HuH-7 (cell line): ENCODE measurements around the gene NPFFR1.

Experiments used
- DNase-seq: peaks from one replicate; pipeline ENCODE4 v3.0.0; 2011; ENCODE audit warnings: low spot score

Gene NPFFR1

DNA sequence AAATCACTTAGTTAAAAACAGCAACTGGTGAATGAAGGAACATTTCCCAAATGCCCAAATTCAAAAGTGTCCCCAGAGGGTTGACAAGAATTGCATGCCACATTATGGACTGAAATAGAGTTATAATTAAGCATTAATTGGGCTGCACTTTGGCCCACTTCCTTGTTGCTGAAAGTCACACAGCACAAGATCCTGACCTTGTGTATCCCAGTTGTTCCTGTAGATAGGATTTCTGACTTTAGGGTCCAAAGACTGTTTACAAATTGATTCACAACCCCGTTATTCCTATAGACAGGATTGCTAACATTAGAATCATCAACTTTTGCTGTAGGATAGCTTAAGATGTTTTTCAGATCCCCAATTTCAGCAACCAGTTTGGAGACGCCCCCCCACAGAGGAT, 31.5 kb upstream of the NPFFR1 start:
- DNase-seq: no peak

DNA sequence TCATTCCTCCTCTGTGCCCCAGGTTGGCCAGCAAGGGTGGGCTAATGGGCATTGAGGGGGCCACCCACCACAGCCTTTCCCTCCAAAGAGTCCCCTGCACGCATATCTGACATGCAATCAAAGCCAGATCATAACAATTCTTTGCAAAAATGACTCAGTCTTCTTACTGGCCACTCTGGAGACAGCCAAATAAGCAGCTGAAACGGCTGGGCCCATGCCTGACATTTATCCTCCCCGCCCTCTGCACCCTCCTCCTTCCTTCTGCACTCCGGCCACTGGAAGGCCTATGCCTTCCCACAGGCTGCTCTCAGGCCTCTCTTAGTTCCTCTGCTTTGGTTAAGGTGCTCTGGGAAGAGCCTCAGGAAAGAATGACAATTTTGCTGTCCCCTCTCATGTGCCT, 29.2 kb upstream of the NPFFR1 start:
- no peak for DNase-seq

DNA sequence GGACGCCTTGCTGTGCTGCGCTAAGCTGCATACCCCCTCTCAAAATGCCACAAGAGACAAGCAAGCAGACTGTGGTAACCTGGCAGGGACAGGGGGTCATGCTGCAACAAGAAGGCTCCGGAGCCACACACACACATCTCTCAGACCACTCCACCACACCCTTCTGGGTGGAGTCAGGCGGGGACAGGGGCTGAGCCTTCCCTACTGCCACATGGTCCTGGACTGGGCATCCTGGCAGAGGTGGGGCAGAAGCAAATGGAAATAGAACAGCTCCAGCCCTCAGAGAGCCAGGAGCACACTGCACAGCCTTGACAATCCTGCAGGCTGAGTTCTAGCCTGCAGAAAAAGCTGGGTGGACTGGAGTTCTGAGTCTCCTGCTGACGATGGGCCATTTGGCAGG, 28.4 kb upstream of the NPFFR1 start:
- no peak for DNase-seq

DNA sequence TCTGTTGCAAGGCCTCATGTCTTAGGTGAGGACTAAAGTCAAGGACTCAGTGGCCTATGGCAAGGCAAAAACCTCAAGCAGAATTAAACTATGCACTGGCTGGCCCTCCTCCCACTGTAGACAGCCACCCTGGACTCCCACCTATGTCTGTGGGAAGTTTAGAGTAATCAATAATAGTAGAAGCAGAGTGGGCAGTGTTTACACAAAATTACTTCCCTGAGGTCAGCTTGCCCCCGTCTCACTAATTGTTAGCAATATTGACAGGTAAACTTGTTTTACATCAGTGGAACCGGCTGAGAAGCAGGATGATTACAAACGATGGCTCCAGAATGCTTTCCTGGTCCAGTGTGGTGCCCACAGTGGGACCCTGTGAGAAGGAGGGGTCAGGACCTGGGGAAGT, 27.9 kb upstream of the NPFFR1 start:
- DNase-seq: no peak

DNA sequence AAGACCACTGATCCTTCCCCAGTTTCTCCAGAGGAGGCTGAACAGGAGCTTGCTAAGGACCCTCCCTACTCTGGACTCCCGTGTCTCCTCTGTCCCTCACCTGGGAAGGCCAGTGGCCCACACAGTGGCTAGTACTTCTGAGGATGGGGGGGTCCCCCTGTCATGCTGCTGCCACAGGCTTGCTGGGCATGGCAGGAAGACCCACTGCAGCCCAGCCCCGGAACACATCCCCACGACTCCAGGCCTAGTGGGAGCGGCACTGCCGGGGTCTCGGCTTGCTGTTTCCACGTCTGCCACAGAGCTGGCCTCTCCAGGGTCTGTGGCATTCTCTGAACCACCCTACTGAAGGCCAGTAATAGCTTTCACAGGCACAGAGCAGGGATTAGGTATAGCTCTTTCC, 25.9 kb upstream of the NPFFR1 start:
- DNase-seq: no peak

DNA sequence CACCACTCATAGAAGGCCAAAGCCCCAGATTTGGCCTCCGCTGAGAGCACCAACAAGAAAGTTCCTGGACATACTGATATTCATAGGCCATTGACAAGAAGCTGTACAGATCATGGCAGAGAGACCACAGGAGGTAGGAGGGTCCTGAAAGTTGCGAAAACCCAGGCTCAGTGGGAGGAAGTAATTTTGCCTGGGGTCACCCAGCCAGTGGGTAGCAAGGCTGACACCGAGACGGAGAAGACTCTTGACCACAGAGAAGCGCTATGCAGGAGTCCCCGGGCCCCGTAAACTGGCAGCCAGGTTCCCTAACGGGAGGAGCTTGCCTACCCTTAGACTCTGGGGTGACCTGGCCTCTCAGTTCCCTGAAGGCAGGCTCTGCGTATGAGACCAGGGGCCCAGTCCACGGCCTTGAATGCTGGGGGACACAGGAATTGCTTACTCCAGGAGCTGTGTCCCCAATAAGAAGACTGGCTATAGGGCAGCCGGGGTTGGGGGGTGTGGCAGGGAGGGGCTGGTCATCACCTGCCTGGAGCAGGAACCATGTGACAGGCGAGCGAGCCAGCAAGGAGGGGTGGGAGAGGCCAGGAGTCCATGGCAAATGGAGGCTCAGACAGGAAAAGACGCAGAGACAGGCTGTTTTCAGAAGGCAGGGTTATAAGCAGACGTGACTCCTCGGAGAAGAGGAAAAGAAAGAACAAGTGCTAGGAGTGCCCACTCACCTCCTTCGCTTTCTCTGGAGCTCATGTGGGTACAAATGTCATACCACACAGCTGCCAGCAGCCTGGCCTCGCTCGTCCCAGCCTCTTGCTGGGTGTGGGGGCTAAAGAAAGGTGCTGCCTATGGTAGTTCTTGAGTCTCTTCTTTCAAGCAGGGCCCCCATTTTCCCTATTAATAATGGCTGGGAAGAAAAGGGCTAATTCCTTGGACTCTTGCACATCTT, 24.6 kb upstream of the NPFFR1 start:
- DNase-seq: no peak

DNA sequence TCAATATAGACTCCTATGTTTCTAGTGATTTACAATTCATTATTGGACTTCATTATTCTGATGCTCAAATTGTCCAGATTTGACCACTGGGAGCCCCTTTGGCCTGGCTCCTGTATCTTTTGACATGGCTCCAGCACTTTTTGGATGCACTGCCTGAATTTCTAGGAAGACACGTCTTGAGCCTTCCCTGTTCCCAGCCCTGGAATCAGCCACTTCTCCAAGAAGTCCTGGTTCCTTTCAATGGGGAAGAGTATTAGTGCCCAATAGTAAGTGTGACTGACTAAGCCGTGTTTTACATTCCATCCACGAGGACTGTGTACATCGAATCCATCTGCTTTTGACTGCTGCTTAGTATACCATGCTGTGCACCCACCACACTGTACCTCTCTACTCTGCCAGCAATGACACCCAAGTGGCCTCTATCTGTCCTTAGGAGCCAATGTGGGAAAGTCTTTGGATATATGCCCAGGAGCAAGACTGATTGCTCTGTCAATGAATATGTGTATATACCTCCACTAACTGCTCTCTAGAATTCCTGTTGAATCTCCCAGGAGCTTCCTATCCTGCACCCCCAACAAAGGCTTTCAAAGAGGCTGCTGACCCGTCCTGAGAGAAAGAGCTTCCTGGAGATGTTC, 23.2 kb upstream of the NPFFR1 start:
- DNase-seq: no peak

DNA sequence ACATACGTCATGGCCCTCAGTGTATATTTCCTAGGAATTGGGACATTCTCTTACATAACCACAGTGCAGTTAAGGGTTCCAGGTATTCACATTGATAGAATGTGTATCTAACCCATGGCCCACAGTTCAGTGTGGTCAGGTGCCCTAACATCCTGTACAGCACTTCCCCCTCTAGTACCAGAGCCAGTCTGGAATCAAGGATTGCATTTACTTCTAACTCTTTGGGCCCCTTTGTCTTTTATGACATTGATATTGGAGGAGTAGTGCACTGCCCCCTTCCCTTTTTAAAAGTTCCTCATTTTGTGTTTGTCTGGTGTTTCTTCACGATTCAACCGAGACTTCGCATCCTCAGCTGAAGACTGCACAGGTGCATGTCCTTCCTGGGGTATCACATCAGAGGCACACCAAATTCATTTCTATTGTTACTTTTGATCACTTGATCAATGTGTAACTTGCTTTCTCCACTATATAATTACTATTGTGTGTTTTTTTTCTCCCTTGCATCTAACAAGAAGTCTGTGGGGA, 22.4 kb upstream of the NPFFR1 start:
- no peak for DNase-seq

DNA sequence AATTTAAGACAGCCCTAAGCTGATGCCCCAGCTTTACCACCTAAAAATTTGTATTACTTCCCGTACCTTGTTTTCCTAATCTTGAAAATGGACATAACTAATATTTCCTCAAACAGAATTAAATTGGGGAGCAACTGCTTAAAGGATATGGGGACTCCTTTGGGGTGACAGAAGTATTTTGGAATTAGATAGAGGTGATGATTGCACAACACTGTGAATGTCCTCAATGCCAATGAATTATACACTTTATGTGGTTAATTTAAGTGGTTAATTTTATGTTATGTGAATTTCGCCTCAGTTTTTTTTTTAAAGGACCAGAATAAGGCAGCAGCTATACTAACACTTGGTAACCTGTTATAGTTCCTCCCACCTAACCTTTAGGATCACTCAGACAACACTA, 19.9 kb upstream of the NPFFR1 start:
- DNase-seq: no peak

DNA sequence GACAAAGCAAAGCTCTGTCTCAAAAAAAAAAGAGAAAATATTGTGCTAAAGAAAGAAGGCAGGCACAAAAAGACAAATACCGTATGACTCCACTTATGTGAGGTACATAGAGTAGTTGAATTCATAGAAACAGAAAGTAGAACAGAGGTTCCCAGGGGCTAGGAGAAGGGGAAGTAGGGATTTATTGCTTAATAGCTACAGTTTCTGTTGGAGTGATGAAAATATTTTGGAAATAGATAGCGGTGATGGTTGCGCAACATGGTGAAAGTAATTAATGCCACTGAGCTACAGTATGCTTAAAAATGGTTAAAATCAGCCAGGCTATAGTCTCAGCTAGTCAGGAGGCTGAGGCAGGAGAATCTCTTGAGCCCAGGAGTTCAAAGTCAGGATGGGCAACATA, 18.5 kb upstream of the NPFFR1 start:
- DNase-seq: no peak

DNA sequence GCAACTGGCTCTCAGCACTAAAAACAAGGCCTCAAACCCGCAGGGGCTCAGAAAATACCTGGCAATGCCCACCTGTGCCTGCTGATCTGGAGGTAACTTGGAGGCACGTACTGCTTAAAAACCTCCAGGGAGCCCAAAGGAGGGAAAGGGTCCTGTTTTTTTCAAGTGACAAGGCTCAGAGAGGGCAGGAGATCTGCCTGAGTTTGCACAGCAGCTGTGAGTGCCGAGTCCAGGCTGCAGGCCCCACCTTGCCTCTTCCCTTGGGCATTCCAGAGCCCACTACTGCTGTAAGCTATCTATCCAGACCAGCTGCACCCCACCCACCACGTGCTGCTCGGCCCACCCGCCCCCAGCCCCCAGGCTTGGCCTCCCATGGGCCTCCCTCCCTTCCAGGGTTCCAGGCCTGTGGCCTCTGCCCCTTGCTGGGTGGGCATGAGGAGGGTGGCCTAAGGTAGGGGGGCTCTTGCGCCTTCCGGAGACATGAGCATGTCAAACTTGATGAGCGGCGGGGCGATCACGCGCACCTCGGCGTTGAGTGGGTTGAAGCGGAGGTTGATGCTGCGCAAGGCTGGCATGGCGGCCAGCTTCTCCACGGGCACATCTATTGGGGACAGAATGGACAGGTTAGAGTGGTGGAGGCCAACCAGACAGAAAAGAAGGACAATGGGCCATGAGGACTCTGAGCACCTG, 17.2 kb upstream of the NPFFR1 start:
- DNase-seq: no peak

DNA sequence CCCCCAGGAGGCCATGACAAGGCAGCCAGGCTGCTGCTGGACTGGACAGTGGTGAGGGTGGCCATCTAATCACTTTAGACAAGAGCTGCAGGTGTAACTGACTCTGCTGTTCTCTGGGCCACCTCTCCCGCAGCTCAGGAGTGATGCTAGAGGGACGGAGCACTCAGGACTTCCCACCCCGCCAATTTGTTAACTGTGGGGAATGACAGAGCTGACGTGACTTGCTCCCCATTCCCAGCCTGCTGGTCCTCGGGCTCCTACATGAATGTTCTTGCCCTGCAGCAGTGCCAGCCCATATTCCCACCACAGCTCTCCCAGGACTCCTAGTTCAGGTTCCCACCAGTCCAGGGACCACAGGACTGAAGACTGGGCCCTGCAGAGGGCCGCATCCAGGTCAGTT, 16.7 kb upstream of the NPFFR1 start:
- no peak for DNase-seq

DNA sequence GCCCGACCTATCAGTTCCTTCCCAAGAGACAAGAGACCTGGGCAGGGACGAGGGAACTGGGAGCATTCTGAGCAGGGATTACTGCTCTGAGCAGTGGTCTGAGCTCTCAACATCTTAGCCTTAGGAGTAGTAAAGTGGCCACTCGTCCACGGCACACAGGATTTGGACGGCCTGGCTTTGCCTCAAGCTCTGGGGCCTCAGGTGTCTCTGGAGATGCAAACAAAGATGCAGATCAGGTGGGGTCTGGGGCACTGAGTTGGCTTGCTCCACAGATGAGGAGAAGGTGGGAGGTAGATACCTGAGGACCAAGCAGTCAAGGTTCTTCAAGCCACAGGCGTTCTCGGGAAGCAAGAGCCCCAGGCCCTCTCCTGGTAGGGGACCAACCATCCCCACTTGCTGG, 16.1 kb upstream of the NPFFR1 start:
- no peak for DNase-seq

DNA sequence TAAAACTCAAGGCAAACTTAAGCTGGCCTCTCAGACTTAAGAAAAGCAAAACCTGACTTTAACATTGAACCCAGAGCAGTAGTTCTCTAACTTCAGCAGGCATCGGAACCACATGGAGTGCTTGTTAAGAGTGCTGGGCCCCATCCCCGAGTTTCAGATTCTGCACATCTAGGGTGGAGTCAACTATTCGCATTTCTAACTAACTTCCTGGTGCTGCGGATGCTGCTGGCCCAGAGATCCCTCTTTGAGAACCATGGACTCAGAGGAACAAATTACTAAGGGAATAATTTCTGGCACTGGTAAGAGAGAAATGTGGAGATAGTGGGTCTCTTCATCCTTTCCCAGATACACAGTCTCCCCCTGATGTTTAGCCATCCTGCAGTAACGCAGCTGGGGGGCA, 14.6 kb upstream of the NPFFR1 start:
- DNase-seq: no peak

DNA sequence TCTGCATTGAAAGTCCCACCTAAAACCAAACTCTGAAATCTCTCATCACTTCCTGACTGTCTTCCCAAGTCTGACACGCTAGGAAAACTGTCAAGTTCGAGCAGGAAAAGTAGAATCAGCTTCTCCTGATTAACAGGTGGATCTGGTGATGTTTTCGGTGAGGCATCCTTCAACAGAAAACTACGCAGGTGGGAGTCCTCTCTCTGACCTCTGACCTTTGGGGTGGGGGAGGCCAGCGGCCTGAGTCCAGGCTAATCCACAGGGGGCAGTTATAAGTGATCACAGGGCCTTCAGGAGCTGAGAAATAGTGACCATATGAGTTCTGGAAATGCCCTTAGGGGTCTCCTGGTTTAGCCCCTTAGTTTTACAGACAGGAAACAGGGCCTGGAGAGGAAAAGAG, 13.4 kb upstream of the NPFFR1 start:
- DNase-seq: no peak

DNA sequence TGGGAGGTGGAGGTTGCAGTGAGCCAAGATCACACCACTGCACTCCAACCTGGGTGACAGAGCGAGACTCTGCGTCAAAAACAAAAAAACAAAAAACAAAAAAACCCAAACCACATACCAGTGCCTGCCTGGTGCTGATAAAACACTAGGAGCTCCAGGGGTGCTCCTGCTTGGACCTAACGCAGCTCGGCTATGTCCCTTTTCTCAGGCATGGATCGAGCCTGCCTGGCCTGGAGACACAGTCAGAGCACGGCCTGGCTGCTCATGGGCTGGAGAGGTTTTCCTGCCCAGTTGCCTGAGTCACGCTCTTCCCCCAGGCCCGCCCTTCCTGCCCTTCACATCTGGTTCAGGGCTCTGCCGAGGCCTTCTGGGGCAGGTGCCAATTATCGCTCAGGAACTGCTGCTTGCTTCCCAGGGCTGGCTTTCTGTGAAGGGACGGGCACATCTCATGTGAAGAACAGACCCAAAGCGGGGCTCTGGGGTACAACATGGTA, 12.6 kb upstream of the NPFFR1 start:
- DNase-seq: no peak

DNA sequence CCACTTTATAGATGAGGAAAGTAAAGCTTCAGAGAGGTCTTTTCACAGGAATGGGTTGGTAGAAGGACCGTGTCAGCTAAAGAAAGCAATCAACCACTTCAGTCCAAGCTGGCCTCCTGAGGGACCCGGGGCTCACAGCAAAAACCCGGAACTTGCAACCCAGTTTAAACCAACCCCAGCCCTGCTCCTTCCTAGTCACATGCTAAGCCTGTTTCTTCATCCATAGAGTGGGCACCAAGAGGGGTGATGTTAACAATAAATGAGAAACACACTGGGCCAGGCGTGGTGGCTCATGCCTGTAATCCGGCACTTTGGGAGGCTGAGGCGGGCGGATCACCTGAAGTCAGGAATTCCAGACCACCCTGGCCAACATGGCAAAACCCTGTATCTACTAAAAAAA, 12.1 kb upstream of the NPFFR1 start:
- DNase-seq: no peak

DNA sequence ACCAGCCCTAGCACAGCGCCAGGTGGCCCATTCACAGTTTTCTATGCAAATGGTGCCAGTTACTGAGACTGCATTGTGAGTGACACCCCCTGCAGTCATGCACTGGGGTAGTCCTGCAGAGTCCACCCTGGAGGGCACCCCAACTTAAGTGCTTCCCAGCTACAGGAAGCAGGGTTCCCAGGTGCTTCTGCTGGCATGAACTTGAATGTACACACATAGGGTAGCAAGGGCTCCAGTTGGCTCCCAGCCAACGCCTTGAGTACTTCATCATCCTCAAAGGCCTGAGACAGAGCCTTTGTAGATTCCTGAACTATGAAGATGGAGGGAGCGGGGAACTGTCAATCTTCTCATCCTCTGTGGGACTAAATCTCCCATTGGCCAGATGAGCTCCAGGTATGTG, 11.5 kb upstream of the NPFFR1 start:
- no peak for DNase-seq

DNA sequence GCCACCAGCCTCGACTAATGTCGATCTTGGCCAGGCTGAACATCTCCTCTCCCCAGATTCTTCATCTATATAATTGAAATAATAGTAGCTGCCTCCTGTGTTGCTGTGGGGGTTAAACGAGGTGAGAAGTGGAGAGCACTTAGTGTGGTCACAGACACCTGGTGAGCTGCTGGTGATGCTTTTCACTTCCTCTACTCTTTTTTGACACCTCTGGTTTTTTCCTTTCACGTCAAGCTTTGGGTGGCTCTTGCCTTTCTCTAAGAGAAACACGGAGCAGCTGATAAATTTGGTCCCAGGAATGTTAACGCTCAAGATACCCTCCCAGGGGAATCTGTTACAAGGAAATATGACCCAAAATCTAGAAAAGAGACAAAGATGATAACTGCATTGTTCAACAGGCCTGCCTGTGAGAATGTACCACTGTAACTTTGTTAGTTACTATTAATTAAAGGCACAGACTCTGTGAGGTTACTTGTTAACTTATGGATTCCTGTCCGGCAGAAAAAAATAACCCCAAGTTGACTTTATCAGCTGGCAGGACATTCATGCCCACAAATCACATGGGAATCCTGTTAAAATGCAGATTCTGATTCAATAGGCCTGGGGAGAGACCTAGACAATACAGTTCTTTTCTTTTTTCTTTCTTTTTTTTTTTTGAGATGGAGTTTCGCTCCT, 9.5 kb upstream of the NPFFR1 start:
- DNase-seq: no peak

DNA sequence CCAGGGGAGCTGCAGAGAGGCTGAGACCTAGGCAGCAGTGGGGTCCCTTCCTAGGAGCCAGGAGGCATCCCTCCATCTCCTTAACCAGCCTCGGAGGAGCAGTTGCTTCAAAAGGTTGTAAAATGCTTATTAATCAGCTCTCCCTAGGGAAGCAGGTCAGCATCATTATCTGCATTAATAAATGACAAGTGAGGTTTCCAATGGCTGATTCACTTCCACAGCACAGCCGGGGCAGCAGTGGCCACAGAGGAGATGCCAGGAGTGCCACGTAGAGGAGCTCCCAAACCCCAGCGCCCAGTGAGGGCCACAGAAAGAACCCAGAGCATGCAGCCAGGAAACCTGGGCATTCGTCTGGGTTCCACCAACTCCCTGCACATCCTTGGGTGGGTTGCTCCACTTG, 8.2 kb upstream of the NPFFR1 start:
- no peak for DNase-seq

DNA sequence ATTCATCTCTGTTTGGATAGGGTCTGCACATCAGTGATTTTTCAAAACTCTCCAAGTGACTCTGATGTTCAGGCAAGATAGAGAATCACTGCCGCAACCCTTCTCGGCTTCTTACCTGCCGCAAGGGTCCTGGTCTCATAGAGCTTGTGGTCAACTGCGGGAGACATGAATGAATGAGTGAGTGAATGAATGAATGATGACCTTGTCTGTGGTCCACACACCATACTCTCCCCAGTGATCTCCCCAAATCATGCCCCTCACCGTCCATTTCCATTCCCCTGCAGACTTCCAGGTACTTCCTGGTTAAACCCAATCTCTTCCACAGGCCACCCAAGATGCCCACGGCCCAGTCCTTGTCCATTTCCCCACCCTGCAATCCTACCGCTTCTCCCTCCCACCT, 5.9 kb upstream of the NPFFR1 start:
- DNase-seq: no peak

DNA sequence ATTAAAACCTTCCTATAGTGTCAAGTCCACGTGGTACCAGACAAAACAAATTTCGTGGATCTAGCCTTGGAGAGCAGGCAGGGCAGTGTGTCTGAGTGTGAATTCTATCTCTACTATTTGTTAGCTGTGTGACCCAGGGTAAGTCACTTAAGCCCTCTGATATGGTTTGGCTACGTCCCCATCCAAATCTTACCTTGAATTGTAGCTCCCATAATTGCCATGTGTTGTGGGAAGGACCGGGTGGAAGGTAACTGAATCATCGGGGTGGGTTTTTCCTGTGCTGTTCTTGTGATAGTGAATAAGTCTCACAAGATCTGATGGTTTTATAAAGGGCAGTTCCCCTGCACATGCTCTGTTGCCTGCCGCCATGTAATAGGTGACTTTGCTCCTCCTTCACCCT, 2.8 kb upstream of the NPFFR1 start:
- DNase-seq: no peak
